COLO668 (cell line): ENCODE measurements around the gene MPPED1.
A peak's percentile ranks its signal among the peaks of the same experiment; 100 is the strongest.

Source experiments
- DNase-seq: peaks from one replicate; lab custom pipeline; 2025; ENCODE audit not compliant: unreplicated experiment; lab: John Stamatoyannopoulos, UW

MPPED1 gene

GRCh38 chr22:43392385-43392989 is 19.3 kb upstream of the MPPED1 start:
- DNase-seq = no peak

DNA sequence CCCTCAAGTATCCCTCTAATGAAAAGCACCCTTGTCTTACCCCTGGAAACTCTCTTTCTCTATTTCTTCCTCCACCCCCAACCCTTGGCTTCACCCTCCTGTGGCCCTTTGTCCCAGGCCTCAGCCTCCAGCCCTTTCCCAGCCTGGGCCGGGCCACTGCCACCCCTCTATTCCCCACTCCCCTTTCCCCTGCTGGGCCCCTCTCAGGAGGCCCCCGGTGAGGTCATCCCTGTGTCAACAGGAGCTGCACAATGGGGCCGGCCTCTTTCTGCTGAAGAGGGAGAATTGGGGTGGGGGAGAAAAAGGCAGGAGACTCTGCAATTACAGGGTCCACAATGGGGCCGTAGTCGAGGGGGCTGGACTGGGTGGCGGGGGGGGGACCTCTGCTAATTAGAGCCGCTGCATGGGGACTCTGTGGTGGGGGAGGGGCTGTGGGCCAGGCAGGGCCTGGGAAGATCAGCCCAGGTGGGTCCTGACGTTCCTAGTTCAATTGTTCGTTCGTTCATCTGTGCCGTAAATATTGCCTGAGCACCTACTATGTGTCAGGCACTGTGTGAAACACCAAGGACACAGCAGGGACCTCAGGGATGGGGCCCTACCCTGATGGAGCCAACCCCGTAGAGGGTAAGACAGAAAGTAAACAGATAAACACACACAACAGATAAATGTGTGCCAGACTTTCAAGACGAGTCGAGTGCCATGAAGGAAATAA is 18.5 kb upstream of the MPPED1 start:
- peak; percentile 65 for DNase-seq

- DNase-seq = no peak
These were observed 17.9 kb upstream of the MPPED1 start for GRCh38 chr22:43393844-43394474.

GRCh38 chr22:43395086-43395695 is 16.6 kb upstream of the MPPED1 start:
- no peak for DNase-seq

- DNase-seq = no peak
These were observed 15.4 kb upstream of the MPPED1 start for GRCh38 chr22:43396321-43396933.

DNA sequence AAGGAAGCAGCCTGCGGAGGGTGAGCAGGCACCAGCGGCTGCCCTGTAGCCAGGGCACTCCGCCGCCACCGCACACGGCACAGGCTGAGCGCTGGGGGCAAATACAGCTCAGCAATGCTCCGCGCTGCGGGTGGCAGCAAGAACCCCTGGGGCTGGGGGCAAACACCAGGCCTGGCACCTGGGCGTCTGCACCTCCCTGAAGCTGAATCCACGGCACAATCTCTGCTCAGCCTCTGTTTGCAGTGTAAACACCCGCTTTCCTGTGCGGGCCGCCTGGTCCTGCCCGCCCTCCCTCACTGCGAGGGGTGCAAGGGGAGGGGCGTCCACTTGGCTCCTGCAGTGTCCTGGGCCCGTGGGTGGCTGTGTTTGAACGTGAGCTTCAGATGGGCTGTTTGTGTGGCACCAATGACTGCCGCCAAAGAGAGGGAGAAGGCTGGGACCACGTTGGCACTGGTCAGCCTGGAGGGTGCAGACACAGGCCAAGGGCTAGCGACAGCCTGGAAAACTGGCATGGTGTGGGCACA is 14.8 kb upstream of the MPPED1 start:
- DNase-seq = peak; percentile 79

- no peak for DNase-seq
These were observed 14.0 kb upstream of the MPPED1 start for GRCh38 chr22:43397766-43398165.

- DNase-seq = no peak
These were observed 13.6 kb upstream of the MPPED1 start for GRCh38 chr22:43398246-43398645.

DNA sequence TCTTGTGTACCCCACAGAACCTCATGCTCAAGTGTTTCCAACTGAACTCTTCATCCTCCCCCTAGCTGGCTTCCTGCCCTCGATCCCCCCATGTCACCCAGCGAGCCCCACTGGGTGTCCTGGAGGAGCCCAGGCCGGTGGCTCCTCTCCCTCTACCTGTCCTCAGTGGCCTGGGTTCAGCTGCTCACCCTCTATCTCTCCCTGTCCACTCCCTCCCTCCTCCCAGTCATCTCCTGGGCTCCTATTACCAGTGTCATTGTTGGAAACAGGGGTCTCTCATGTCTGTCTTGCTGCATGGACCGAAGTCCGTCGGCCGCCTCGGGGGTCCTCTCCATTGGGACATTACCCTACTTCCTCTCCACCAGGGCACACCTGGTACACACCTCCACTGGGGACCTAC is 12.9 kb upstream of the MPPED1 start:
- DNase-seq = no peak

- no peak for DNase-seq
These were observed 12.4 kb upstream of the MPPED1 start for GRCh38 chr22:43399338-43399979.

GRCh38 chr22:43399980-43400358 is 11.8 kb upstream of the MPPED1 start:
- no peak for DNase-seq

DNA sequence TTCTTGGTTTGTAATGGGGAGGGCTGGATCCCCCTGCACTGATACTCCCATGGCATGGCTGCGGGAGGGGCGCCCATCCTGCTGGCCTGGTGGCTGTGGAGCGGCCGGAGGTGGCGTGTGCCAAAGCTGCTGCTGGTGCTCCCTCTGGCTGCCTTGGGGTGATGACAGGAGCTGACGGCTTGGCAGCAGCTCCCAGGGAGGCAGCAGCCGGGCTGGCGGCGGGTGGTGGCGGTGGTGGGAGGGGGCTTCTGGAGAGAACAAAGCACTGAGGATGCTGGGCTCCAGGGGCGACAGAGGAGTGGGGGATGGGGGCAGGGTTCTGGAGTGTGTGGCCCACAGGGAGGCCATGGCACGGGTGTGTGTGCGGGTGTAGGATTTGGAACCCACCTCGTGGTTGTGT is 11.4 kb upstream of the MPPED1 start:
- no peak for DNase-seq

DNA sequence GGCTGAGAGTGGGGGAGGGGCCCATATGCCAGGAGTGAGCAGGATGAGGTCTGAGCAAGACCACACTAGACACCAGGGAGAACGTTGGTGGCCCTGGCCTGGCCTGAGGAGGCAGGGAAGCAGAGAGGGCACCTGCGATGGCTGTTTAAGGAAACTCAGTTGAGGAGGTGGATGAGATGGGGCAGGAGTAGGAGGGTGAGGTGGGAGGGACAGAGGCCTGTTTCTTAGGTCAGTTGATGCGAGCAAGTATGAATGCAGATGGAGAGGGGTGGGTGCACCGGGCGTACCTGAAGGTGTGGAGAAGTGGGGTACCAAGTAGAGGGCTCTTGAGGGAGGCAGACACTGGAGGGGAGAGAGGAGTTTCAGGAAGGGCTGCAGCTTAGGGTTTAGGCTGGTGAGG is 10.6 kb upstream of the MPPED1 start:
- no peak for DNase-seq

GRCh38 chr22:43401661-43402060 is 10.2 kb upstream of the MPPED1 start:
- DNase-seq = no peak

DNA sequence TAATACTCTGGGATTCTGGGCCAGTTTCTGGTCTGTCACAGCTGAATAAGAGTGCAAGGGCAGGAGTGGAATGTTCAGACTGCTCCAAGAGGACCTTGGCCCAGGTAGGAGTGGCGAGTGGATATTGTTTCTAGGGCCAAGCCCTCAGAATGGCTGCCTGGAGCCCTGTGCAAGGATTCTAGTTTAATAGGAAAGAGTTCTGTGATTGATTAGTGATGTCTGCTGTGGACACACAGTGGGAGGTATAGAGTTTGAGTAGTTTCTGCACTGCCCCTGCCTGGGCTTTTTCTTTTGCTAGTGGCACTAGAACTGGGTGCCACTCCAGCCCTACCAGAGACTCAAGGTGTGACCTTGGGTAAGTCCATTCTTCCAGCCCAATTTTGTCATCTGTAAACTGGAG is 9.7 kb upstream of the MPPED1 start:
- no peak for DNase-seq

GRCh38 chr22:43404673-43405385 is 7.0 kb upstream of the MPPED1 start:
- peak; percentile 66 for DNase-seq

DNA sequence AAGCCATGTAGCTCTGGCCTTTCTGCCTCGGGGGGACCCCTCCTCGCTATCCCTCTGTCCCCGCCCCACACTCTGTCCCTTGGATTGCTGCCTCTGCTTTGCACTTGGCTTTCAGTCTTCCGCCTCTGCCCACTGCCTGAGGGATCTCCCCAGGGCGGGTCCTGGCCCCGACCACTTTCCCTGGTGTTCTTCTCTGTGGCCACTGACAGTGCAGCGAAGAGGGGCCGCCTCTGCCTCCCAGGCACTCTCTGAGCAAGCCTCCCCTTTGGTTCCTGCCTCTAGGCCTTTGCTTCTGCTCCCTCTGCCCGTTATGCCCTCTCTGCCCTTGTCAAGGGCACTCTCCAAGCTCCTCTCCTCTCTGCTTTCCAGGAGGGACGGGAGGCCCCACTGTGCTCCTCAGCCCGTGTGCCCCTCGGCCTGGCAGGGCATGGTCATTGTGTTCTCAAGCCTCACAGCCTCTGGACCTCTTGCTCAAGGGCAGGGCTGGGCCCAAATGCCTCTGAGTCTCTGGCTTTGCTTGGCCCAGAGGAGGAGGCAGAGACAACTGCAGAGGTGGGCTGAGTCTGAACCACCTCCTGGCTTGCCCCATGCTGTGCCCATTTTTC is 5.5 kb upstream of the MPPED1 start:
- no peak for DNase-seq

DNA sequence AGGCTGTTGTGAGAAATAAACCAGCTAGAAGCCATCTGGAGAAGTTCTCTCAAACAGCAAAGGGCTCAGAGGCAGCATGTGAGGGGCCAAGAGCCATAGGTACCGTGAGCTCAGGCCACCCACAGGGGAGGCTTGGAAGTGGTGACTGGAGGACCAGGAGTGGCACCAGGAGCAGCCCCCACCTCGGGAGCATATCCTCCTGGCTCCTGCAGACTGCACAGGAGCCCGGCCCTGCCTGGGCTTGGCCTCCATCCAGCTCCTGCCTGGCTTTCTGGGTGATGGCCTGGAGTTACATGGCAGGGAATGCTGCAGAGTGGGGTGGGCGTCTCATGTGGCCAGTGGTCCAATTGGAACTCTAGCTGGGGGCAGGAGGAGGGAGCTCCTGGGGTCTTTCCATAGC is 4.2 kb upstream of the MPPED1 start:
- no peak for DNase-seq

DNA sequence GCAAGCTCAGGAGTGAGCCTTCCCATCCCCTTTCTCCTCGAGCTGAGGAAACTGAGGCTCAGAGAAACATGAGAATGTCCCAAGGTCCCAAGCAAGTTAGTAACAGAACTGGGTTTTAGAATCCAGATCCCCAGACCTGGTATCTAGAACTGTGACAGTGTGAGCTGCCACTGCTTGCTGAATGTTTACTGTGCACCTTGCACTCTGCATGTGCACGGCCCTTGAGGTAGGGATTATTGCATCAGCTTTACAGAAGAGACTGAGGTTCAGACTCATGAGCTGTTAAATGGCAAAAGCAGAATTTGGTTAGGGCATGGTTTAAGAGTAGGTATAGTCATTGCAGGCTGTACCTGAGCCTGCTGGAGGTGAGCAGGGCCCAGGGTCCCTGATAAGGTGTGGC is 3.8 kb upstream of the MPPED1 start:
- DNase-seq = no peak

- no peak for DNase-seq
These were observed 2.8 kb upstream of the MPPED1 start for GRCh38 chr22:43409046-43409445.
